IMR-90 (cell line): ENCODE results near the gene EXO1.

Experiments
- BHLHE40 ChIP-seq: fragments of 150-350 bp; IDR thresholded peaks from 2 replicates; pipeline ENCODE4 v1.6.1; 2016; ENCODE audit warnings: mild to moderate bottlenecking, low read depth, low read length
- NFE2L2 ChIP-seq: fragments of 150-350 bp; IDR thresholded peaks from 2 replicates; pipeline ENCODE4 v1.6.1; 2016; ENCODE audit warnings: low read depth, mild to moderate bottlenecking, low read length
- POLR2A ChIP-seq: IDR thresholded peaks from 2 replicates; pipeline ENCODE4 v1.6.1; 2012; ENCODE audit warnings: mild to moderate bottlenecking, low read depth, low read length
- RAD21 ChIP-seq: IDR thresholded peaks from 2 replicates; pipeline ENCODE4 v1.6.1; 2012; ENCODE audit warnings: low read length, improper control_type of control experiment
- RCOR1 ChIP-seq: IDR thresholded peaks from 2 replicates; pipeline ENCODE4 v1.6.1; 2012; ENCODE audit warnings: mild to moderate bottlenecking, low read length, improper control_type of control experiment; ENCODE audit not compliant: insufficient replicate concordance
- RFX5 ChIP-seq: IDR thresholded peaks from 2 replicates; pipeline ENCODE4 v1.8.0; 2012; ENCODE audit warnings: low read depth, mild to moderate bottlenecking, low read length, moderate library complexity
- SMC3 ChIP-seq: fragments of 150-350 bp; IDR thresholded peaks from 2 replicates; pipeline ENCODE4 v1.6.1; 2016; ENCODE audit warnings: low read depth, mild to moderate bottlenecking, antibody characterized with exemption, low read length, moderate library complexity
- TF ChIP-seq, protein P1 (sequence below): fragments of 150-350 bp; IDR thresholded peaks from 2 replicates; pipeline ENCODE4 v1.6.1; 2017; ENCODE audit warnings: mild to moderate bottlenecking, antibody characterized with exemption, low read length, low read depth
- TF ChIP-seq, protein P2 (sequence below): conservative IDR thresholded peaks from 2 replicates; pipeline ENCODE4 v1.5.1; 2012; ENCODE audit warnings: mild to moderate bottlenecking, low read depth, low read length, improper control_type of control experiment

DNA sequence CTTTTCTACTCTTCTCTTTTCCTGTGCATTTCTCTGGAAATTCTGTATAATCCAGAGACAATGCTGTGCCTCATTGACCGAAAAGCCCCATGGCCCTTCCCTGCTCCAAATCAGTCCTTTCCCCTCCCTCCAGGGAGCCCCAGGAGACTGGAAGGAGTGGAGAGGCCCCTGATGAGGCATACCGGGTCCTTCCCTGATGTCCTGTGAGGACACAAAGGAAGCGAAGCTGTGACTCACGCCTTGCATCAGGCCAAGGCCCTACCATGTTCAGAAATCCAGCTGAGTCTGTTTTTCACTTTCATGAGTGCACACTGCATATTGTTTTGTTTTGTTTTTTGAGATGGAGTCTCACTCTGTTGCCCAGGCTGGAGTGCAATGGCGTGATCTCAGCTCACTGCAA, 70.9 kb downstream of the EXO1 start:
- TF ChIP-seq SMC3, result no peak
- TF ChIP-seq NFE2L2, result no peak
- no peak for TF ChIP-seq BHLHE40
- TF ChIP-seq, protein P1, sequence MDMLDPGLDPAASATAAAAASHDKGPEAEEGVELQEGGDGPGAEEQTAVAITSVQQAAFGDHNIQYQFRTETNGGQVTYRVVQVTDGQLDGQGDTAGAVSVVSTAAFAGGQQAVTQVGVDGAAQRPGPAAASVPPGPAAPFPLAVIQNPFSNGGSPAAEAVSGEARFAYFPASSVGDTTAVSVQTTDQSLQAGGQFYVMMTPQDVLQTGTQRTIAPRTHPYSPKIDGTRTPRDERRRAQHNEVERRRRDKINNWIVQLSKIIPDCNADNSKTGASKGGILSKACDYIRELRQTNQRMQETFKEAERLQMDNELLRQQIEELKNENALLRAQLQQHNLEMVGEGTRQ, result no peak
- TF ChIP-seq, protein P2, sequence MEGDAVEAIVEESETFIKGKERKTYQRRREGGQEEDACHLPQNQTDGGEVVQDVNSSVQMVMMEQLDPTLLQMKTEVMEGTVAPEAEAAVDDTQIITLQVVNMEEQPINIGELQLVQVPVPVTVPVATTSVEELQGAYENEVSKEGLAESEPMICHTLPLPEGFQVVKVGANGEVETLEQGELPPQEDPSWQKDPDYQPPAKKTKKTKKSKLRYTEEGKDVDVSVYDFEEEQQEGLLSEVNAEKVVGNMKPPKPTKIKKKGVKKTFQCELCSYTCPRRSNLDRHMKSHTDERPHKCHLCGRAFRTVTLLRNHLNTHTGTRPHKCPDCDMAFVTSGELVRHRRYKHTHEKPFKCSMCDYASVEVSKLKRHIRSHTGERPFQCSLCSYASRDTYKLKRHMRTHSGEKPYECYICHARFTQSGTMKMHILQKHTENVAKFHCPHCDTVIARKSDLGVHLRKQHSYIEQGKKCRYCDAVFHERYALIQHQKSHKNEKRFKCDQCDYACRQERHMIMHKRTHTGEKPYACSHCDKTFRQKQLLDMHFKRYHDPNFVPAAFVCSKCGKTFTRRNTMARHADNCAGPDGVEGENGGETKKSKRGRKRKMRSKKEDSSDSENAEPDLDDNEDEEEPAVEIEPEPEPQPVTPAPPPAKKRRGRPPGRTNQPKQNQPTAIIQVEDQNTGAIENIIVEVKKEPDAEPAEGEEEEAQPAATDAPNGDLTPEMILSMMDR, result no peak
- no peak for TF ChIP-seq RFX5
- no peak for TF ChIP-seq RAD21
- TF ChIP-seq RCOR1, result no peak
- TF ChIP-seq POLR2A, result no peak
